Transverse colon (tissue), 4 donors: ENCODE data around the gene ATRN. TPM values are rescaled to one million over a fixed set of nuclear protein-coding genes. Genes with fewer than 3 reads are reported as not detected.

Experiments
- DNase-seq: peaks from one replicate; pipeline ENCODE4 v3.0.0-alpha.2; 2019
- H3K27ac ChIP-seq, 4 donors: fragments of 200-600 bp; sonication (generic); 2 replicates each; pipeline ENCODE4 v1.5.1; 2016 to 2018; ENCODE audit warnings: inconsistent platforms in 4 of 4
- H3K27me3 ChIP-seq: fragments of 200-600 bp; sonication (generic); 2 replicates; pipeline ENCODE4 v1.5.1; 2017; ENCODE audit warnings: inconsistent platforms
- H3K36me3 ChIP-seq, 4 donors: fragments of 200-600 bp; sonication (generic); 2 replicates each; pipeline ENCODE4 v1.5.1; 2017 to 2019; ENCODE audit warnings: inconsistent platforms in 4 of 4
- H3K4me1 ChIP-seq, 4 donors: fragments of 200-600 bp; sonication (generic); 2 replicates each; pipeline ENCODE4 v1.5.1; 2017 to 2020; ENCODE audit warnings: inconsistent platforms in 4 of 4
- H3K4me3 ChIP-seq, 4 donors: fragments of 200-600 bp; sonication (generic); 1 replicate in 1 of 4; 2 replicates in 3 of 4; pipeline versions ENCODE4 v1.5.1 to v1.6.1; 2017 to 2019; ENCODE audit warnings: inconsistent platforms in 4 of 4
- H3K9me3 ChIP-seq, 2 donors: fragments of 200-600 bp; sonication (generic); 2 replicates each; pipeline ENCODE4 v1.5.1; 2017 to 2019; ENCODE audit warnings: inconsistent platforms in 2 of 2
- EP300 ChIP-seq: sonication (generic); formaldehyde crosslinking; IDR thresholded peaks from one replicate; pipeline ENCODE4 v1.6.1; 2017; ENCODE audit warnings: antibody characterized with exemption, low read depth
- POLR2A ChIP-seq: fragments of 450-650 bp; IDR thresholded peaks from one replicate; pipeline ENCODE4 v1.6.1; 2016; ENCODE audit warnings: antibody characterized with exemption, mild to moderate bottlenecking, moderate library complexity
- POLR2AphosphoS5 ChIP-seq, 3 donors: sonication (generic); formaldehyde crosslinking; IDR thresholded peaks; one replicate each; pipeline ENCODE4 v1.6.1; 2016; ENCODE audit warnings: antibody characterized with exemption in 3 of 3
- WGBS, 2 donors: methylation state at CpG; one replicate each; pipeline ENCODE4 v1.1.5; 2018; ENCODE audit warnings: low coverage in 1 of 2; 5-methylcytosine and 5-hydroxymethylcytosine counted together
- in situ Hi-C, 4 donors: fragments of 200-750 bp; cut with MboI; loops; one replicate each; pipeline versions ENCODE4 v1.15.0 to v1.15.1; 2017; ENCODE audit warnings: low sequenced_read_pairs in 3 of 4, low pct_ligation_motif_present in 1 of 4, low pct_unique_long_range_greater_than_20kb in 1 of 4
- intact Hi-C: fragments of 100-400 bp; cut with DNase I; formaldehyde crosslinking; loops from one replicate; pipeline ENCODE4 v1.15.1; 2023; ENCODE audit warnings: low total_unique reads
- total RNA-seq, 4 donors: library from RNA; depleted of rRNA; stranded (reverse); fragments of >200 nt; gene quantifications; one replicate each; pipeline ENCODE4 v1.1.0, GENCODE V29; 2016
- TF ChIP-seq, protein P1 (sequence below), 5 experiments: fragments of 200-600 bp in 3 of 5; fragments of 450-650 bp in 2 of 5; sonication (generic) in 3 of 5; IDR thresholded peaks; 1 replicate in 2 of 5; 2 replicates in 3 of 5; pipeline ENCODE4 v1.5.1; 2016 to 2017; ENCODE audit warnings: antibody characterized with exemption in 5 of 5, inconsistent platforms in 3 of 5, mild to moderate bottlenecking in 2 of 5, moderate library complexity in 1 of 5

Gene ATRN
- total RNA-seq, 4 donors from 2014 or later = 6.8 to 24.7 (median 15.9) TPM

DNA sequence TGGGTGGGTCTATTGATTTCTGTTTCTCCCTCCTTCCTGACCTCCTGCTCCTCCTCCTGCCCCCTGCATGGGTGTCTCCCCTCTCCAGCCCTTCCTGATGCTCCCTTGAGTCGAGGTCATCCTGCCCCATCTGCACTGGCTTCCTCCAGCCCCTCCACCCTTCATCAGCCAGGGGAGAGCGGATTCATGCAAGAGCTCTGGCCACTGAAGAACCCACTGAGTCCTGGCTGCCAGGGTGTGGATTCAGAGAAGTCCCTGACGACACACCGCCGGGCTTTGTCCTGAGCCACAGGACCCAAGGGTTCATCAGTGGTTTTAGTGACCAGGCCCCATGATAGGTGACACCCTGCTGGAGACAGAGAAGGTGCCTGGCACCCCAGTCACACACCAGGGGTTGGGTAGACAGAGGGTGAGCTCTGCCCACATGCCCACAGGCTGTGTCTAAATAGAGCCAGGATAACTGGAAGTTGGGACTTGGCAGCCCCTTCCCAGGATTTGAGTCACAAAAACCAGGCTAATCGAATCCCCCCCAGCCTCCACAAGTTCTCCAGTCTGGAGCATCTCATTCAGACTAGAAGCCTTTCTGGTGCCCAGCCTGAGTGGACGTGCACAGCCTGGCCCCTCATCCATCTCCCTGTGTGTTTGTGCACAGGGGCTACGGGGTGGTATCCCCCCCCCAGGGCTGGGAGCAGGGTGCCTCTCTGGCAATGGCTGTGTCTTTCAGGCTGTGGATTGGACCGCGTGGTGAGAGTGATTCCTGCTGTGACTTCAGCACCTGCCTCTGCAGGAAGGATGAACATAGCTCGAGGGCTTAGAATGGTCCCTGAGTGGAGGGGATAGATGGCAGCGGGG, 191.2 kb downstream of the ATRN start:
- DNase-seq = no peak
- WGBS, 2 donors = 20 to 70% methylated on average over 1 to 12 of the region's 12 CpGs
- peaks cover 54% of the 10 kb centered on the region for H3K27me3 ChIP-seq

GRCh38 chr20:3663031-3663701, 192.3 kb downstream of the ATRN start, which contains the start of gene GFRA4:
Gene GFRA4, minus strand, starts transcription at chr20:3663399. Its CDS starts 0 bp downstream, at chr20:3663399.
- Histone ChIP-seq H3K4me1 (peaks cover 0 to 9% (median 5%) of the 10 kb centered on the region in 4 donors), H3K9me3 (no peaks in the 10 kb centered on the region), H3K36me3 (no peaks in the 10 kb centered on the region), H3K27me3 (peaks cover 53% of the 10 kb centered on the region), H3K27ac (no peak within 1 kb of the TSS), H3K4me3 (no peak within 1 kb of the TSS)
- DNase-seq = no peak
- intact Hi-C loops (no loop called here), in situ Hi-C loops (no loop called here)
- TF ChIP-seq POLR2A = no peak
- TF ChIP-seq EP300 = no peak
- TF ChIP-seq, protein P1, sequence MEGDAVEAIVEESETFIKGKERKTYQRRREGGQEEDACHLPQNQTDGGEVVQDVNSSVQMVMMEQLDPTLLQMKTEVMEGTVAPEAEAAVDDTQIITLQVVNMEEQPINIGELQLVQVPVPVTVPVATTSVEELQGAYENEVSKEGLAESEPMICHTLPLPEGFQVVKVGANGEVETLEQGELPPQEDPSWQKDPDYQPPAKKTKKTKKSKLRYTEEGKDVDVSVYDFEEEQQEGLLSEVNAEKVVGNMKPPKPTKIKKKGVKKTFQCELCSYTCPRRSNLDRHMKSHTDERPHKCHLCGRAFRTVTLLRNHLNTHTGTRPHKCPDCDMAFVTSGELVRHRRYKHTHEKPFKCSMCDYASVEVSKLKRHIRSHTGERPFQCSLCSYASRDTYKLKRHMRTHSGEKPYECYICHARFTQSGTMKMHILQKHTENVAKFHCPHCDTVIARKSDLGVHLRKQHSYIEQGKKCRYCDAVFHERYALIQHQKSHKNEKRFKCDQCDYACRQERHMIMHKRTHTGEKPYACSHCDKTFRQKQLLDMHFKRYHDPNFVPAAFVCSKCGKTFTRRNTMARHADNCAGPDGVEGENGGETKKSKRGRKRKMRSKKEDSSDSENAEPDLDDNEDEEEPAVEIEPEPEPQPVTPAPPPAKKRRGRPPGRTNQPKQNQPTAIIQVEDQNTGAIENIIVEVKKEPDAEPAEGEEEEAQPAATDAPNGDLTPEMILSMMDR (IDR thresholded peaks at IDR 0.05) = no peak
- TF ChIP-seq POLR2AphosphoS5 (IDR thresholded peaks at IDR 0.05) = no peak
- WGBS, 2 donors = 79% methylated on average over 19 of the region's 19 CpGs; no CpG with 5 or more reads in 1 of the 2 donors

More for the DNA sequence above, 191.2 kb downstream of the ATRN start:
- Histone ChIP-seq H3K36me3 (no peaks in the 10 kb centered on the region), H3K9me3 (no peaks in the 10 kb centered on the region), H3K27ac (no peak overlapping the region), H3K4me1 (peaks cover 0 to 9% (median 5%) of the 10 kb centered on the region in 4 donors), H3K4me3 (no peak overlapping the region)
- intact Hi-C loops (no loop called here), in situ Hi-C loops (no loop called here)
- TF ChIP-seq POLR2AphosphoS5 (IDR thresholded peaks at IDR 0.05) (no peak), POLR2A (no peak), EP300 (no peak)
- TF ChIP-seq, protein P1 (IDR thresholded peaks at IDR 0.05) = no peak

DNA sequence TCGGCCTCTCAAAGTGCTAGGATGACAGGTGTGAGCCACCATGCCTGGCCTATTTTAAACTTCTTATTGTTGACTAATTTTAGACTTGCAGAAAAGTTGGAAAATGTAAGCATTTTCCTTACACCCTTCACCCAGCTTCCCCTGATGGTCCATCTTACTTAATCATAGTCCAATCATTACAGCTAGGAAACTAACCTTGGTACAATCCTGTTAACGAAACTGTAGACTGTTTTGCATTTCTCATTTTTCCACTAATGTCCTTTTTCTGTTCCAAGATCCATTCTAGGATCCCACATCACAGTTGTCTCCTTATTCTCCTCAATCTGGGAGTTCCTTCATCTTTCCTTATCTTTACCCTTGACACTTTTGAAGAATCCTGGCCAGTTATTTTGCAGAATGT, 193.0 kb downstream of the ATRN start:
- DNase-seq = no peak
- Histone ChIP-seq H3K27me3 (peaks cover 46% of the 10 kb centered on the region), H3K4me3 (no peak overlapping the region), H3K36me3 (no peaks in the 10 kb centered on the region), H3K27ac (no peak overlapping the region), H3K9me3 (no peaks in the 10 kb centered on the region), H3K4me1 (peaks cover 0 to 9% (median 5%) of the 10 kb centered on the region in 4 donors)
- in situ Hi-C loops (no loop called here), intact Hi-C loops (no loop called here)
- 76 to 86% methylated on average over 2 of the region's 2 CpGs for WGBS, 2 donors
- TF ChIP-seq, protein P1 (IDR thresholded peaks at IDR 0.05) = no peak
- TF ChIP-seq EP300 (no peak), POLR2A (no peak), POLR2AphosphoS5 (IDR thresholded peaks at IDR 0.05) (no peak)

- Histone ChIP-seq H3K27ac (no peak overlapping the region), H3K27me3 (peaks cover 23% of the 10 kb centered on the region), H3K4me1 (peaks cover 0 to 5% (median 2%) of the 10 kb centered on the region in 4 donors), H3K36me3 (no peaks in the 10 kb centered on the region), H3K9me3 (no peaks in the 10 kb centered on the region), H3K4me3 (no peak overlapping the region)
- no peak for TF ChIP-seq POLR2A
- no peak for TF ChIP-seq EP300
- TF ChIP-seq POLR2AphosphoS5 (IDR thresholded peaks at IDR 0.05) = no peak
- TF ChIP-seq, protein P1 (IDR thresholded peaks at IDR 0.05) = no peak
- 90 to 100% methylated on average over 1 to 7 of the region's 8 CpGs for WGBS, 2 donors
- DNase-seq = no peak
- in situ Hi-C loops = no loop called here
- intact Hi-C loops = no loop called here
These were observed 196.7 kb downstream of the ATRN start for GRCh38 chr20:3667434-3668037.
